Fibroblast of the aortic adventitia (primary cell): Measurements from ENCODE around the gene AKAP5. TPM values are rescaled to one million over a fixed set of nuclear protein-coding genes. Genes with fewer than 3 reads are reported as not detected.

Experiments
- DNase-seq: peaks from one replicate; pipeline ENCODE4 v3.0.0-alpha.2; 2010; ENCODE audit warnings: low read depth
- H3K4me3 ChIP-seq: 2 replicates; pipeline ENCODE4 v1.5.1; 2011; ENCODE audit warnings: low read depth, mild to moderate bottlenecking, control low read depth, low read length, moderate library complexity
- total RNA-seq: library from RNA; depleted of rRNA; stranded (reverse); fragments of >200 nt; gene quantifications from 2 replicates; pipeline ENCODE4 v1.2.3, GENCODE V29; 2012; ENCODE audit warnings: low replicate concordance
- TF ChIP-seq, protein P1 (sequence below): IDR thresholded peaks from 2 replicates; pipeline ENCODE4 v1.5.1; 2011; ENCODE audit warnings: mild to moderate bottlenecking, low read length, control low read depth, inconsistent platforms; ENCODE audit not compliant: insufficient read depth

AKAP5 gene
- total RNA-seq, 1 donor = 0.54 TPM

DNA sequence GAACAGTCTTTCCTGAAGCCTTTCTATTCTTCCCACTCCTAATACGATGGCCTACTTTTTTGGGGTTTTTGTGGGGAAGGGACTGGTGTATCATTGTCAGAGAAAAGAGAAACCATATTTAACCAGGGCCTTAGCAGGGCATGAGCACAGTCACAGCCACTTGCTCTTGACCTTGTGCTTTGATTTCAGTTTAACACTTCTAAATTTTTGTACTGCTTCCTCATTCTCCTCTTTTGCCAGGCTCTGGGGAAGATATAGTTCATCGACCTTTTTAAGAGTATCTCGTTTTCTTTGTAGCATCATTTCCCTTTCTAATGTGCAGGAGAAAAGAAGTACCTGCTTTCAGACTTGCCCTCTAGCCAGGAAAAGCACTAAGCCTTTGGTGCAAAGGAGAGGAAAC is 41.4 kb downstream of the AKAP5 start:
- no peak for DNase-seq
- H3K4me3 ChIP-seq = peak overlapping the region; percentile 44
- TF ChIP-seq, protein P1, sequence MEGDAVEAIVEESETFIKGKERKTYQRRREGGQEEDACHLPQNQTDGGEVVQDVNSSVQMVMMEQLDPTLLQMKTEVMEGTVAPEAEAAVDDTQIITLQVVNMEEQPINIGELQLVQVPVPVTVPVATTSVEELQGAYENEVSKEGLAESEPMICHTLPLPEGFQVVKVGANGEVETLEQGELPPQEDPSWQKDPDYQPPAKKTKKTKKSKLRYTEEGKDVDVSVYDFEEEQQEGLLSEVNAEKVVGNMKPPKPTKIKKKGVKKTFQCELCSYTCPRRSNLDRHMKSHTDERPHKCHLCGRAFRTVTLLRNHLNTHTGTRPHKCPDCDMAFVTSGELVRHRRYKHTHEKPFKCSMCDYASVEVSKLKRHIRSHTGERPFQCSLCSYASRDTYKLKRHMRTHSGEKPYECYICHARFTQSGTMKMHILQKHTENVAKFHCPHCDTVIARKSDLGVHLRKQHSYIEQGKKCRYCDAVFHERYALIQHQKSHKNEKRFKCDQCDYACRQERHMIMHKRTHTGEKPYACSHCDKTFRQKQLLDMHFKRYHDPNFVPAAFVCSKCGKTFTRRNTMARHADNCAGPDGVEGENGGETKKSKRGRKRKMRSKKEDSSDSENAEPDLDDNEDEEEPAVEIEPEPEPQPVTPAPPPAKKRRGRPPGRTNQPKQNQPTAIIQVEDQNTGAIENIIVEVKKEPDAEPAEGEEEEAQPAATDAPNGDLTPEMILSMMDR = no peak

DNA sequence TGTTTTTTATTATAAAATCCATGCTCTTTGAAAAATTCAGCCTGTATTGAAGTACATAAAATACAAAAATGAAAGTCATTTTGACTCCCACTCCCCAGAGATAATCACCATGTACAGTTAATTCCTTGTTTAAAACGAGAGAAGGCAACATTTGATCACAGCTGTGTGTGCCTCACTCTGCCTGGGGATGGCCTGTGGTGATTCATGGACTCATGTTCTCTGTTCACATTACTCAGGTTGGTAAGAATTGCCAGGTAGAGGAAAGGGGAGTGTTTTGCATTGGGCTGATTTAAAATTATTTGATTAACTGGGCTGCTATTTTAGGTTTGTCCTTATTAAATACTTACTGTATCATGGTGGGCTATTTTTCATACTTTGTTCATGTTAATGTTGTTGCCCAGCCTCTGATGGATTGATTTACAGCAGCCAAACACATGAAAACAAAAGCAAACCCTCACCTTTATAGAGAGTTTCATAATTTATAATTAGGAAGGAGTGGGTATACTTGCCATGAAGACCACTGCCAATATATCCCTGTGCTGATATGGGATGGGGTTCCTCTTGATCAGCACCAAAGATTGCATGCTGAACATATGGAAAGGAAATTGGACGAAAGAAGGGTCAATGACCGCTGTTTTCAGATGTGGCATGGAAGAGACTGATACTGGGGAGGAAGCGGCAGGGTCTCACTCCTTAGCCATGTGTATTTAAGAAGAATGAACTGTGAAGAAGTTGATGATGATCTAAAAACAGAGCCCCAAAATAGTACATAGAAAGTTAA is 42.3 kb downstream of the AKAP5 start:
- TF ChIP-seq, protein P1 = no peak
- no peak for DNase-seq
- H3K4me3 ChIP-seq = peak overlapping the region; percentile 23

DNA sequence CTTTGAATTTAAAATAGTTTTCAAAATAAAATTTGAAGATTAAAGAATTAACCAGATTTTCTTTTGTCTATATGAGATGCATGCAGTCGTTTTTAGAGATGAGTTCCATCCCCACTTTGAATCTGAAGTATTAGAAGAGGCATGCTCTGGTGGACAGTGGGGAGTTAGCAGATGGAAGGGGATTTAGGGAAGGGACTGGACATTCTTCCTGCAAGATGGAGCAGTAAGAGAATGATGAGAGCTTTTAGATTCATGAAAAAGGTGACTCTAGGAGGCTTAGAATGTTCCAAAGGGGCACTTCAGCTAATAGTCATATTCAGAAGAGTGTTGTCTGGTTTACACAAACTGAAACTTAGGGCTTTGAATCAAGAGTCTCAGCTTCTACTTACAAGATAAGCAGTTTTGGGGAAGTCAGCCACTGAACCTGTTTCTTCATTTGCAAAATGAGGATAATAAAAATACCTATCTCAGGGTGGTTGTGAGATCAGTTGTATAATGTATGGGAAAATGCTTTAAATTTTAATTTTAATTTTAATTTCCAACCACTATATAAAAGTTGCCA is 43.0 kb downstream of the AKAP5 start:
- no peak for DNase-seq
- TF ChIP-seq, protein P1 = no peak
- peak overlapping the region; percentile 10 for H3K4me3 ChIP-seq

DNA sequence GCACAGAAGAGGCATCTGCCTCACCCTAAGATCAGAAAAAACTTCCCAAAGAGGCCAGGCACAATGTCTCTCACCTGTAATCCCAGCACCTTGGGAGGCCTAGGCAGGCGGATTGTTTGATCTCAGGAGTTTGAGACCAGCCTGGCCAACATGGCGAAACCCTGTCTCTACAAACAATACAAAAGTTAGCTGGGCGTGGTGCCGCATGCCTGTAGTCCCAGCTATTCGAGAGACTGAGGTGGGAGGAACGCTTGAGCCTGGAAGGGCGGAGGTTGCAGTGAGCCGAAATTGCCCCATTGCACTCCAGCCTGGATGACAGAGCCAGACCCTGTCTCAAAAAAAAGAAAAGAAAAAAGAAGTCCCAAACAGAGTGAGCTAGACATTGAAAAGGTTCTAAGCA is 43.7 kb downstream of the AKAP5 start:
- no peak for DNase-seq
- TF ChIP-seq, protein P1 = no peak

DNA sequence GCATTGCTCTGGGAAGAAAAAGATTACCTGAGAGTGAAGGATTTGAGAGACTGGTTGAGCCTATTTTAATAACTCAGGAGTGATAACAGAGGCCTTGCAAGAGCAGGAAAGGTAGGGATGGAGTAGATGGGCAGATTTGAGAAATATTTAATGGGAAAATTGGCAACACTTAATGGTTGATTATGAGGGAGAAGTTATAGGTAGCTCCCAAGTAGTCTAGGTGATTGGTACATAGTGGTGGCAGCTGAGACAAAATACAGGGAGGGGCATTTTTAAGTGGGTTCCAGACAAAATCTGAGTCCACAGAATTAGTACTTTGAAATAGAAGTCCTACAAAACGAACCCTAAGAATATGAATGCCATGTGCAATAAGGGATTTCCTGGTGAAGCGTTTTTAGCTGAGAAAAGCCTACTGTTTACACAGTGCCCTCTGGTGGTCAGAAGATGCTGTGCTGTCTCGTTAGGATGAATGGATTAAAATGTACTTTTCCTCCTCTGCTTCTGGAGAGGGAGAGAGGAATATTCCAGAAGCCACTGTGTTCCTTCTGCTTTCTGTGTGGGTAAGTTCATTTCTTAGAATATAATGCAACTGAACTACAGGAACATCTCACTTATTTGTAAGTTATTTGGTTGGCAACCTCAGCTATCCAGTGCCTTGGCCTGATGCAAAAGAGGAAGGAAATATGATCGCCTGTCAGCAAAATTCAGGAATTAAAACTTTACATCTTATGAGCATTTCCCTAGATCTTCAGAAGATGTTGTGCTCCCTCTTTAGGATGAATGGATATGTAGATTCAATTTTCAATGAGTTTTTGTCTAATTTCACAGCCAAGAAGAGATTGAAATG is 45.7 kb downstream of the AKAP5 start:
- TF ChIP-seq, protein P1 = peak; percentile 92
- H3K4me3 ChIP-seq = no peak overlapping the region

More for the DNA sequence above, 43.7 kb downstream of the AKAP5 start:
- no peak overlapping the region for H3K4me3 ChIP-seq

DNA sequence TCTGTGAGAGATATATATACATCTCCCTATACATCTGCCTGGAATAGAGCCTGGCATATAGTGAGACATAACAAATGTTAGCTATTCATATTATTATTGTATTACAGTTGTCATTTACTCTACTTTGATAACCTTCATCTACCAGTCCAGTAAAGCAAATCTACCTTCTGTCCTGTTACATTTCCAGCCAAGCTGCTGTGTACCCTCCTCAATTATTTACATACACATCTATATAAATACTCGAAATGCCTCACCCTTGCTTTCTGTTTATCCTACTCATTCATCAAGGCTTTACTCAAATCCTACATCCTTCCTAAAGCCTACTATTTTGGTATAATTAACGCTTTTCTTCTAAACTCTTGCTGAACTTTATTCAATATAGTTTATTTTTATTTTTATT is 48.0 kb downstream of the AKAP5 start:
- TF ChIP-seq, protein P1 = no peak

More for the DNA sequence above, 45.7 kb downstream of the AKAP5 start:
- DNase-seq = peak; percentile 80

More for the DNA sequence above, 48.0 kb downstream of the AKAP5 start:
- no peak overlapping the region for H3K4me3 ChIP-seq
- DNase-seq = no peak
